Esophagus muscularis mucosa (tissue), 3 donors: ENCODE measurements around the gene CENPV.

ENCODE experiments used
- POLR2A ChIP-seq: fragments of 450-650 bp; IDR thresholded peaks from one replicate; pipeline ENCODE4 v1.6.1; 2017; ENCODE audit warnings: antibody characterized with exemption, moderate library complexity, mild to moderate bottlenecking, low read depth
- POLR2AphosphoS5 ChIP-seq, 2 donors: sonication (generic); formaldehyde crosslinking; IDR thresholded peaks; one replicate each; pipeline ENCODE4 v1.6.1; 2017; ENCODE audit warnings: antibody characterized with exemption in 2 of 2
- TF ChIP-seq, protein P1 (sequence below), 3 experiments: fragments of 200-600 bp in 2 of 3; fragments of 450-650 bp in 1 of 3; sonication (generic) in 2 of 3; IDR thresholded peaks; one replicate each; pipeline ENCODE4 v1.5.1; 2017 to 2019; ENCODE audit warnings: antibody characterized with exemption in 3 of 3, mild to moderate bottlenecking in 2 of 3, moderate library complexity in 1 of 3

DNA sequence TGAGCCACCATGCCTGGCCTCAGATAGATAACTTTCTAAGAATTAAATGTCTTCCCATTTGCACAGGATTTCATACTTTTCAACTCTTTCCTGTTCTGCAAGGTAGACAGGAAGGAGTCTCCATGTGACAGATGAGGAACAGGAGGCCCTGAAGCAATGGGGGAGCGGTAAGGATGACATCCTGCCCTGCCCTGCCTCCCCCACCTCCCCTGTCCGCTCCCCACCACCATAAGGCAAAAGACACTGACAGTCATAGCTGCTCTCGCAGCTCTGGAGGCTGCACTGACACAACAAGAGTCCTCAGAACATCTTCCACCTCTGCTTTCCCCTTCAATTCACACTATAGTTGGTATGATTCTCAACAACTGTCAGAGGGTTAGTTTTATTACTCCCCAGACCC is 9.7 kb downstream of the CENPV start:
- TF ChIP-seq, protein P1, sequence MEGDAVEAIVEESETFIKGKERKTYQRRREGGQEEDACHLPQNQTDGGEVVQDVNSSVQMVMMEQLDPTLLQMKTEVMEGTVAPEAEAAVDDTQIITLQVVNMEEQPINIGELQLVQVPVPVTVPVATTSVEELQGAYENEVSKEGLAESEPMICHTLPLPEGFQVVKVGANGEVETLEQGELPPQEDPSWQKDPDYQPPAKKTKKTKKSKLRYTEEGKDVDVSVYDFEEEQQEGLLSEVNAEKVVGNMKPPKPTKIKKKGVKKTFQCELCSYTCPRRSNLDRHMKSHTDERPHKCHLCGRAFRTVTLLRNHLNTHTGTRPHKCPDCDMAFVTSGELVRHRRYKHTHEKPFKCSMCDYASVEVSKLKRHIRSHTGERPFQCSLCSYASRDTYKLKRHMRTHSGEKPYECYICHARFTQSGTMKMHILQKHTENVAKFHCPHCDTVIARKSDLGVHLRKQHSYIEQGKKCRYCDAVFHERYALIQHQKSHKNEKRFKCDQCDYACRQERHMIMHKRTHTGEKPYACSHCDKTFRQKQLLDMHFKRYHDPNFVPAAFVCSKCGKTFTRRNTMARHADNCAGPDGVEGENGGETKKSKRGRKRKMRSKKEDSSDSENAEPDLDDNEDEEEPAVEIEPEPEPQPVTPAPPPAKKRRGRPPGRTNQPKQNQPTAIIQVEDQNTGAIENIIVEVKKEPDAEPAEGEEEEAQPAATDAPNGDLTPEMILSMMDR (IDR thresholded peaks at IDR 0.05), result no peak
- TF ChIP-seq POLR2A (no peak), POLR2AphosphoS5 (IDR thresholded peaks at IDR 0.05) (no peak)
